ENCODE measurements around the gene ARSG. TPM values are rescaled to one million over a fixed set of nuclear protein-coding genes. Genes with fewer than 3 reads are reported as not detected.
"Not testable (repeated sequence)": the region's sequence is repeated elsewhere in the genome, so short reads cannot be mapped to it uniquely, and the experiment has no call there.

ARSG gene
- total RNA-seq, 1 donor from 2014 or later: 19.5 TPM

DNA sequence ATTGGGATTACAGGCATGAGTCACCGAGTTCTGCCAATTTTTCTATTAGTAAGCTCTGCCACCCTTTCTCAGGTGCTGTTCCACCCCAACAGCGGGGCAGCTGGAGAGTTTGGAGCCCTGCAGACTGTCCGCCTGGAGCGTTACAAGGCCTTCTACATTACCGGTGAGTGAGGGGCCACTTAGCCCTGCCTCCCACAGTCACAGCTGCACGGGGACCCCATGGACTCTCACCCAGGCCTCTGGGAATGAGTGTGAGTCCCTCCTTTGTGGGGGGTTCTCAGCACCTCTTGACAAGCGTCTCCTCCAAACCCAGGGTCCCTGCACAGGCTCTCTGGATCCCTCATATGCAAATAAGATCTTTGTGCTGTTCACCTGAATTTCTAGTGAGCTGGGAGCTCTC, 110.0 kb downstream of the ARSG start:
- no peak overlapping the region for H2AFZ ChIP-seq (replicated peaks)
- Mint-ChIP-seq H3K36me3 (peaks cover 5% of the 10 kb centered on the region), H3K27ac (no peak overlapping the region), H3K9me3 (peaks cover 19% of the 10 kb centered on the region), H3K27me3 (ENCODE audit: insufficient read depth, low read depth) (peaks cover 4% of the 10 kb centered on the region), H3K4me3 (no peak overlapping the region), H3K4me1 (peaks cover 17% of the 10 kb centered on the region)
- no peak overlapping the region for H3K4me3 ChIP-seq
- no peak overlapping the region for H3K4me2 ChIP-seq
- H3K27ac ChIP-seq: no peak overlapping the region
- H3F3A ChIP-seq (ENCODE audit: low read depth): peaks cover 4% of the 10 kb centered on the region
- no peaks in the 10 kb centered on the region for H3K9me3 ChIP-seq (ENCODE audit: low read depth)
- TF ChIP-seq, protein P1, sequence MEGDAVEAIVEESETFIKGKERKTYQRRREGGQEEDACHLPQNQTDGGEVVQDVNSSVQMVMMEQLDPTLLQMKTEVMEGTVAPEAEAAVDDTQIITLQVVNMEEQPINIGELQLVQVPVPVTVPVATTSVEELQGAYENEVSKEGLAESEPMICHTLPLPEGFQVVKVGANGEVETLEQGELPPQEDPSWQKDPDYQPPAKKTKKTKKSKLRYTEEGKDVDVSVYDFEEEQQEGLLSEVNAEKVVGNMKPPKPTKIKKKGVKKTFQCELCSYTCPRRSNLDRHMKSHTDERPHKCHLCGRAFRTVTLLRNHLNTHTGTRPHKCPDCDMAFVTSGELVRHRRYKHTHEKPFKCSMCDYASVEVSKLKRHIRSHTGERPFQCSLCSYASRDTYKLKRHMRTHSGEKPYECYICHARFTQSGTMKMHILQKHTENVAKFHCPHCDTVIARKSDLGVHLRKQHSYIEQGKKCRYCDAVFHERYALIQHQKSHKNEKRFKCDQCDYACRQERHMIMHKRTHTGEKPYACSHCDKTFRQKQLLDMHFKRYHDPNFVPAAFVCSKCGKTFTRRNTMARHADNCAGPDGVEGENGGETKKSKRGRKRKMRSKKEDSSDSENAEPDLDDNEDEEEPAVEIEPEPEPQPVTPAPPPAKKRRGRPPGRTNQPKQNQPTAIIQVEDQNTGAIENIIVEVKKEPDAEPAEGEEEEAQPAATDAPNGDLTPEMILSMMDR (IDR thresholded peaks at IDR 0.05): no peak
- TF ChIP-seq EZH2 (IDR thresholded peaks at IDR 0.05) (no peak), EZH2phosphoT487 (IDR thresholded peaks at IDR 0.05) (no peak)
- H3K79me2 ChIP-seq (ENCODE audit: low read depth): no peaks in the 10 kb centered on the region
- no peak overlapping the region for H3K9ac ChIP-seq
- H4K20me1 ChIP-seq (ENCODE audit: low read depth): no peaks in the 10 kb centered on the region
- no peaks in the 10 kb centered on the region for H3K36me3 ChIP-seq
- H3K27me3 ChIP-seq: no peaks in the 10 kb centered on the region
- H3K4me1 ChIP-seq: peaks cover 4% of the 10 kb centered on the region
- no peak for DNase-seq (ENCODE audit: low spot score)

DNA sequence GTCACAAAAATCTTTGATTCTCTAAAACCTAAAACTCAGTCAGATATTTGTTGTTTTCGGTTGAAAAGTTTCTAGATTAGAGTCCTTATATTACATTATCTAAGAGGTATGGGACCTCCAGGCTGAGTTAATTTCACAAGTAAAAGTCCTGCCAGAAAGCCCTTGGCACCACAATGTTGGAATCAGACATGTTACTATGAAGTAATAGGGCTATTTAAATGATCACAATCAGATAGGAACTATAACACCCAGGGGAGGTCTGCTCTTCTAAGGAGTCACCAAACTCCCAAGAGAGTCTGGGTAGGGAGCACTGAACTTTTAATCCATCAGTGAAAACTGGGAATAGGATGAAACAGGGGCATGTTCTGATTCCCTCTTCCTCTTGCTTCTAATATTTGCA, 111.8 kb downstream of the ARSG start:
- Histone ChIP-seq H3K9me3 (ENCODE audit: low read depth) (peaks cover 3% of the 10 kb centered on the region), H3K27ac (no peak overlapping the region), H3K4me2 (no peak overlapping the region), H3K4me3 (no peak overlapping the region), H4K20me1 (ENCODE audit: low read depth) (no peaks in the 10 kb centered on the region), H3K79me2 (ENCODE audit: low read depth) (no peaks in the 10 kb centered on the region), H3K27me3 (no peaks in the 10 kb centered on the region), H3K36me3 (no peaks in the 10 kb centered on the region), H3K4me1 (peaks cover 4% of the 10 kb centered on the region), H2AFZ (replicated peaks) (no peak overlapping the region), H3K9ac (no peak overlapping the region), H3F3A (ENCODE audit: low read depth) (no peaks in the 10 kb centered on the region)
- Mint-ChIP-seq H3K36me3 (peaks cover 5% of the 10 kb centered on the region), H3K27me3 (ENCODE audit: insufficient read depth, low read depth) (peaks cover 4% of the 10 kb centered on the region), H3K4me3 (no peak overlapping the region), H3K27ac (no peak overlapping the region), H3K4me1 (peaks cover 17% of the 10 kb centered on the region), H3K9me3 (peaks cover 31% of the 10 kb centered on the region)
- no peak for DNase-seq (ENCODE audit: low spot score)
- TF ChIP-seq EZH2 (IDR thresholded peaks at IDR 0.05): no peak
- no peak for TF ChIP-seq EZH2phosphoT487 (IDR thresholded peaks at IDR 0.05)
- TF ChIP-seq, protein P1 (IDR thresholded peaks at IDR 0.05): no peak

DNA sequence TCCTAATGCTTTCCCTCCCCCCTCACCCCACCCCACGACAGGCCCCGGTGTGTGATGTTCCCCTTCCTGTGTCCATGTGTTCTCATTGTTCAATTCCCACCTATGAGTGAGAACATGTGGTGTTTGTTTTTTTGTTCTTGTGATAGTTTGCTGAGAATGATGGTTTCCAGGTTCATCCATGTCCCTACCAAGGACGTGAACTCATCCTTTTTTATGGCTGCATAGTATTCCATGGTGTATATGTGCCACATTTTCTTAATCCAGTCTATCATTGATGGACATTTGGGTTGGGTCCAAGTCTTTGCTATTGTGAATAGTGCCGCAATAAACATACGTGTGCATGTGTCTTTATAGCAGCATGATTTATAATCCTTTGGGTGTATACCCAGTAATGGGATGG, 112.5 kb downstream of the ARSG start:
- DNase-seq (ENCODE audit: low spot score); H3F3A ChIP-seq (ENCODE audit: low read depth); H3K27me3 Mint-ChIP-seq (ENCODE audit: insufficient read depth, low read depth); H3K79me2 ChIP-seq (ENCODE audit: low read depth); H2AFZ ChIP-seq (replicated peaks); H3K27me3 ChIP-seq; H3K36me3 Mint-ChIP-seq; H3K27ac Mint-ChIP-seq; H3K9ac ChIP-seq; H3K9me3 ChIP-seq (ENCODE audit: low read depth); H3K4me3 Mint-ChIP-seq; H3K4me1 ChIP-seq; H3K27ac ChIP-seq; H4K20me1 ChIP-seq (ENCODE audit: low read depth); H3K4me3 ChIP-seq; H3K36me3 ChIP-seq; H3K4me2 ChIP-seq: not testable (repeated sequence)
- Mint-ChIP-seq H3K4me1 (peaks cover 14% of the 10 kb centered on the region), H3K9me3 (peaks cover 31% of the 10 kb centered on the region)

DNA sequence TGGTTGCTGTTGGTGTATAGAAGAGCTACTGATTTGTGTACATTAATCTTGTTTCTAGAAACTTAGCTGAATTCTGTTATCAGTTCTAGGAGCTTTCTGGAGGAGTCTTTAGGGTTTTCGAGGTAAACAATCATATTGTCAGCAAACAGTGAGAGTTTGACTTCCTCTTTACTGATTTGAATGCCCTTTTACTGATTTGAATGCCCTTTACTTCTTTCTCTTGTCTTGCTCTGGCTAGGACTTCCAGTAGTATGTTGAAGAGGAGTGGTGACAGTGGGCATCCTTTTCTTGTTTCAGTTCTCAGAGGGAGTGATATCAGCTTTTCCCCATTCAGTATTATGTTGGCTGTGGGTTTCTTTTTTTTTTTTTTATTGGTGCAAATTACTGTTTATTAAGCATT, 116.4 kb downstream of the ARSG start:
- not testable (repeated sequence) for H3K4me2 ChIP-seq; H3K36me3 Mint-ChIP-seq; H3K9ac ChIP-seq; H3K27me3 ChIP-seq; H3K4me3 Mint-ChIP-seq; H3K27me3 Mint-ChIP-seq (ENCODE audit: insufficient read depth, low read depth); H3K4me3 ChIP-seq; H3K4me1 Mint-ChIP-seq; H3F3A ChIP-seq (ENCODE audit: low read depth); H3K79me2 ChIP-seq (ENCODE audit: low read depth); H3K9me3 ChIP-seq (ENCODE audit: low read depth); H3K36me3 ChIP-seq; H3K27ac Mint-ChIP-seq; DNase-seq (ENCODE audit: low spot score); H3K4me1 ChIP-seq; H2AFZ ChIP-seq (replicated peaks); H4K20me1 ChIP-seq (ENCODE audit: low read depth); H3K27ac ChIP-seq
- peaks cover 31% of the 10 kb centered on the region for H3K9me3 Mint-ChIP-seq

DNA sequence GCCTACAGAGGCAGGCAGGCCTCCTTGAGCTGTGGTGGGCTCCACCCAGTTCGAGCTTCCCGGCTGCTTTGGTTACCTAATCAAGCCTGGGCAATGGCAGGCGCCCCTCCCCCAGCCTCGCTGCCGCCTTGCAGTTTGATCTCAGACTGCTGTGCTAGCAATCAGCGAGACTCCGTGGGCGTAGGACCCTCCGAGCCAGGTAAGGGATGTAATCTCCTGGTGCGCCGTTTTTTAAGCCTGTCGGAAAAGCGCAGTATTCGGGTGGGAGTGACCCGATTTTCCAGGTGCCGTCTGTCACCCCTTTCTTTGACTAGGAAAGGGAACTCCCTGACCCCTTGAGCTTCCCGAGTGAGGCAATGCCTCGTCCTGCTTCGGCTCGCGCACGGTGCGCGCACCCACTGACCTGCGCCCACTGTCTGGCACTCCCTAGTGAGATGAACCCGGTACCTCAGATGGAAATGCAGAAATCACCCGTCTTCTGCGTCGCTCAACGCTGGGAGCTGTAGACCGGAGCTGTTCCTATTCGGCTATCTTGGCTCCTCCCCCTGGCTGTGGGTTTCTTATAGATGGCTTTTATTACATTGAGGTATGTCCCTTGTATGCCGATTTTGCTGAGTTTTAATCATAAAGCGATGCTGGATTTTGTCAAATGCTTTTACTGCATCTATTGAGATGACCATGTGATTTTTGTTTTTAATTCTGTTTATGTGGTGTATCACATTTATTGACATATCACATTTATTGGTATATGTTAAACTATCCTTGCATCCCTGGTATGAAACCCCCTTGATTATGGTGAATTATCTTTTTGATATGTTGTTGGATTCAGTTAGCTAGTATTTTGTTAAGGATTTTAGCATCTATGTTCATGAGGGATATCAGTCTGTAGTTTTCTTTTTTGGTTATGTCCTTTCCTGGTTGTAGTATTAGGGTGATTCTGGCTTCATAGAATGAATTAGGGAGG, 122.6 kb downstream of the ARSG start:
- Histone ChIP-seq H3K4me2 (peak overlapping the region; percentile 74), H2AFZ (replicated peaks) (peak overlapping the region; percentile 87), H3K4me3 (peak overlapping the region; percentile 58)
- not testable (repeated sequence) for H3K27ac Mint-ChIP-seq; H3F3A ChIP-seq (ENCODE audit: low read depth); H3K36me3 ChIP-seq; H3K9ac ChIP-seq; H3K9me3 ChIP-seq (ENCODE audit: low read depth); H3K4me1 ChIP-seq; H3K27ac ChIP-seq; H4K20me1 ChIP-seq (ENCODE audit: low read depth); H3K36me3 Mint-ChIP-seq; H3K27me3 ChIP-seq; H3K27me3 Mint-ChIP-seq (ENCODE audit: insufficient read depth, low read depth); H3K79me2 ChIP-seq (ENCODE audit: low read depth); H3K4me1 Mint-ChIP-seq
- H3K4me3 Mint-ChIP-seq: peak overlapping the region; percentile 89
- peaks cover 26% of the 10 kb centered on the region for H3K9me3 Mint-ChIP-seq
- peak; percentile 43 for DNase-seq (ENCODE audit: low spot score)

DNA sequence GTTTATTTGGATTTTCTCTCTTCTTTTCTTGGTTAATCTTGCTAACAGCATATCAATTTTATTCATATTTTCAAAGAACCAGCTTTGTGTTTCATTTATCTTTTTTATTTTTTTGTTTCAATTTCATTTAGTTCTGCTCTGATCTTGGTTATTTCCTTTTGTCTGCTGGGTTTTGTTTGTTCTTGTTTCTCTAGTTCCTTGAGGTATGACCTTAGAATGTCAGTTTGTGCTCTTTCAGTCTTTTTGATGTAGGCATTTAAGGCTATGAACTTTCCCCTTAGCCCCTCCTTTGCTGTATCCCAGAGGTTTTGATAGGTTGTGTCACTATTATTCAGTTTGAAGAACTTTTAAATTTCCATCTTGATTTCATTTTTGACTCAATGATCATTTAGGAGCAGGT, 123.6 kb downstream of the ARSG start:
- not testable (repeated sequence) for H3K4me3 ChIP-seq; H3K27me3 ChIP-seq; H3K27ac ChIP-seq; H4K20me1 ChIP-seq (ENCODE audit: low read depth); H3K9ac ChIP-seq; H3K27me3 Mint-ChIP-seq (ENCODE audit: insufficient read depth, low read depth); DNase-seq (ENCODE audit: low spot score); H3F3A ChIP-seq (ENCODE audit: low read depth); H3K36me3 Mint-ChIP-seq; H3K4me1 Mint-ChIP-seq; H3K4me1 ChIP-seq; H3K4me2 ChIP-seq; H3K79me2 ChIP-seq (ENCODE audit: low read depth); H3K36me3 ChIP-seq; H3K9me3 ChIP-seq (ENCODE audit: low read depth); H2AFZ ChIP-seq (replicated peaks); H3K27ac Mint-ChIP-seq
- Mint-ChIP-seq H3K4me3 (peak overlapping the region; percentile 34), H3K9me3 (peaks cover 26% of the 10 kb centered on the region)
